ENCODE measurements around the gene CWC27. TPM values are rescaled to one million over a fixed set of nuclear protein-coding genes. Genes with fewer than 3 reads are reported as not detected.
A peak's percentile ranks its signal among the peaks of the same experiment; 100 is the strongest.

The CWC27 gene
- total RNA-seq, 1 experiment from 2014 or later: 11.2 TPM

DNA sequence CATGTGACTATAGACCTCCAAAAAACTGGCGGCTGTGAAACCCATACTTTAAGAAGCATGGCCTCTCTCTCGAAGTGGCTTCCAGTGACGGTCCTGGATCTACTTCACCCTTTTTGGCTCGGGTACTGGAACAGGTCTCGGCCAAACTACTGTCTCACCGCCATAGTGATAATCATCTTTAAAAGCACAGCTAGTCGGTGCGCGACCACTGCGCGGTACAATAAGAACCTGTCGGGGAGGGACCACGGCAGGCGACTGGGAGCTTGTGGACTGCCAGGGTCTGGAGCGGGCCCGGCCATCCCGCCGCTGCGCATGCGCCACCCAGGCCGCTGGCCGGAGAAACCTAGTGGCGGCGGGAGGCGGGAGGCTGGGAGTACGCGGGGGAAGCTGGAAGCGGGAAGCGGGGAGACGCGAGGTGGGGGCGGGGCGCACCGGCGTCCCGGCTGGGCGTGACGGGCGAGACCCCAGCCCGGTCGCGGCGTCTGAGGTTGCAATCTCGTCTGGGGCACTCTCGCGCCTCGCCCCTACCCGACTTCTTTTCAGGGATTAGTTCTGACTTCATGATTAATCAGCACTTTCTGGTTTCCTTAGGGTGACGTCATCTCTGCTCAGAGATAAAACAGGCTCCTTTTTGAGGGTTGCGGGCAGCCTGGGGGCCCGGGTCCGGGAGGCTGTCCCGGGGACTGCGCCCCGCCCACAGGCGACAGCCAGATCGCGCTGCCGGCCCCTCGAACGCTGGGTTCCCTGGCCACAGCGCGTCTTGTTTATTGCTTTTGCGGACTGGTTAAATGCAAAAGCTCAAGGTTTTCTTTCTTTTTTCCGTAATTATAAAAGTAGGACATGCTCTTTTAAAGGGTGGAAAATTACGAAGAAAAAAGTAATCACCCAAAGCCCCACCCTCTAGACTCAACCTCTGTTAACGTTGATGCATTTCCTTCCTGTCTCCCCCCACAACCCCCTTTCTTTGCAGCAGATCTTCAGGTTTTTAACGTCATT, 266.8 kb downstream of the CWC27 start:
- peak; percentile 93 for DNase-seq (ENCODE audit: low spot score)

- DNase-seq (ENCODE audit: low spot score): peak; percentile 37
Measured at GRCh38 chr5:65037831-65038815, 269.4 kb downstream of the CWC27 start.

- DNase-seq (ENCODE audit: low spot score): no peak
Measured at GRCh38 chr5:65041296-65042158, 272.8 kb downstream of the CWC27 start.

DNA sequence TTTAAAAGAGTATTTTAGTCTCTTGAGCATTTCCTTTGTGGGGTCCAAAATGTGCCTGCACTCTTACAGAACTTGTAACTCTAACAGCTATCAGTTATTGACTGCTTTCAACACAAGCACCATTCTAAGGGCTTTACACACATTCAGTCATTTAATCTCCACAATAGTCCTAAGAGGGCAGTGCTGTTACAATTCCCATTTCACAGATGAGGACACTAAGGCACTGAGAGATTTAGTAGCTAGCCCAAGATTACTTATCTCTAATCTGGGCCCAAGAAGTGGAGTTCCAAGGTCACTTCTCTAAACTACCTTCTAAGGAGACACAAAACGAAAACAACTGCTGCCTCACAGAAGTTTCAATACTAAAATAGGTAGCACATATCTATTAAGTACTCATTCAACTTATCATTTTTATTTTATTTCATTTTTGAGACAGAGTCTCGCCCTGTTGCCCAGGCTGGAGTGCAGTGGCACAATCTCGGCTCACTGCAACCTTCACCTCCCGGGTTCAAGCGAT, 275.2 kb downstream of the CWC27 start:
- DNase-seq (ENCODE audit: low spot score): no peak

GRCh38 chr5:65047225-65047624, 278.5 kb downstream of the CWC27 start:
- no peak for DNase-seq (ENCODE audit: low spot score)

DNA sequence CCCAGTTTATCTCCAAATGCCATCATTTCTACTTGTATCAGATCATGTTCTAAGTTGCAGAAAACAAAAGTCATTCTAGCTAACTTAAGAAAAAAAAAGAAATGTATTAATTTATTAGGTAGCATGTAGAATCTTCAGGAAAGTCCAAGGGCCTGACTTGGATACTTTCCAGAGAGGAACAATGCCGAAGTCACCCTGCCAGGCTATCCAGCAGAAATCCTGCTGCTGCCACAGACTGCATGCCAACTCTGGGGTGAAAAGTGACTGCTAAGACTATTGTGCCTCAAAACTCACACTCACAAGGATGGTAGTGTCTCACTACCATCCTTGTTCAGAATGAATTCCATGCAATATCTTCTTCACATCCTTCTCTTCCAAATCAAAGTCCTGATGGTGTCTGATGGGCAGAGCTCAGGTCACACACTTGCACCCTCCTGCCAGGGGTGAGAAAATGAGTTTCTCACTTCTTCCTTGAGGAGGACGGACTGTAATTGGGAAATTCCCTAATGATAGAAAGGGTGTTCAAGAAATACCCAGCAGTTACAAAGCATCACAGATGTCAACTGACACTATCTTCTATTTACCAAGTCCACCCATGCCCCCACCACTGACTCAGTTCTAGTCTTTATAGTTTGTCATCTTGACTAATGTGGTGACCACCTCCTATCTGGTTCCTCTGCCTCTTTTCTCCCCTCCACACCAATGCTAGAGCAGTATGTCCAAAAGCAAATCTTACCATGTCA, 279.4 kb downstream of the CWC27 start:
- no peak for DNase-seq (ENCODE audit: low spot score)

GRCh38 chr5:65050140-65050539, 281.4 kb downstream of the CWC27 start:
- DNase-seq (ENCODE audit: low spot score): no peak

GRCh38 chr5:65050826-65051498, 282.2 kb downstream of the CWC27 start:
- no peak for DNase-seq (ENCODE audit: low spot score)

DNA sequence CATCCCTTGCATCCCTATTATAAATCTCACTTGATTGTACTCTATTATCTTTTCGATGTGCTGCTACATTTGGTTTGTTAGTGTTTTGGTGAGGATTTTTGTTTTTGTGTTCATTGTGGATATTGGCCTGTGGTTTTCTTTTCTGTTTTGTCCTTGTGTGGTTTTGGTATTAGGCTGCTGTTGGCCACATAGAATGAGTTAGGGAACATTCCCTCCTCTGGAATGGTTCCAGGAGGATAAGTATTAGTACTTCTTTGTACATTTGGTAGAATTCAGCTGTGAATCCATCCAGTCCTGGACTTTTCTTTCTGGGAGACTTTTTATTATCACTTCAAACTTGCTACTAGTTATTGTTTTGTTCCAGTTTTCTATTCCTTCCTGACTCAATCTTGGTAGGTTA, 287.2 kb downstream of the CWC27 start:
- DNase-seq (ENCODE audit: low spot score): no peak

GRCh38 chr5:65059681-65060598, 291.2 kb downstream of the CWC27 start:
- DNase-seq (ENCODE audit: low spot score): no peak

GRCh38 chr5:65061250-65061973, 292.7 kb downstream of the CWC27 start:
- no peak for DNase-seq (ENCODE audit: low spot score)

GRCh38 chr5:65061974-65062353, 293.2 kb downstream of the CWC27 start:
- DNase-seq (ENCODE audit: low spot score): no peak

- DNase-seq (ENCODE audit: low spot score): peak; percentile 85
Measured at GRCh38 chr5:65062469-65063083, 293.8 kb downstream of the CWC27 start.

- DNase-seq (ENCODE audit: low spot score): no peak
Measured at GRCh38 chr5:65065001-65065511, 296.3 kb downstream of the CWC27 start.

GRCh38 chr5:65066387-65067146, 297.8 kb downstream of the CWC27 start:
- DNase-seq (ENCODE audit: low spot score): peak; percentile 6

- DNase-seq (ENCODE audit: low spot score): no peak
Measured at GRCh38 chr5:65067147-65067506, 298.4 kb downstream of the CWC27 start.

Data from H4 (cell line).